HT-29 (cell line): ENCODE results near the gene ZNF784. TPM values are rescaled to one million over a fixed set of nuclear protein-coding genes. Genes with fewer than 3 reads are reported as not detected.

ENCODE experiments used
- DNase-seq: peaks from one replicate; pipeline ENCODE4 v3.0.0-alpha.2; 2015; ENCODE audit warnings: low spot score
- total RNA-seq: library from RNA; depleted of rRNA; stranded (reverse); fragments of >200 nt; shearing (Covaris generic); gene quantifications from 2 replicates; pipeline ENCODE4 v1.2.3, GENCODE V29; 2014

The ZNF784 gene
- total RNA-seq, 1 experiment from 2014 or later, result 19.9 TPM

GRCh38 chr19:55620410-55621204 lies 3.8 kb downstream of the ZNF784 start:
- no peak for DNase-seq

GRCh38 chr19:55619286-55619685 lies 5.1 kb downstream of the ZNF784 start:
- DNase-seq, result no peak

GRCh38 chr19:55618426-55618825 lies 5.9 kb downstream of the ZNF784 start:
- no peak for DNase-seq

GRCh38 chr19:55617426-55617825 lies 6.9 kb downstream of the ZNF784 start:
- no peak for DNase-seq

- DNase-seq, result no peak
Measured at GRCh38 chr19:55616395-55616875, 7.9 kb downstream of the ZNF784 start.

GRCh38 chr19:55615543-55616394 lies 8.6 kb downstream of the ZNF784 start:
- no peak for DNase-seq

- DNase-seq, result no peak
Measured at GRCh38 chr19:55614711-55615542, 9.4 kb downstream of the ZNF784 start.

GRCh38 chr19:55613930-55614710 lies 10.2 kb downstream of the ZNF784 start:
- no peak for DNase-seq

GRCh38 chr19:55613396-55613795 lies 11.0 kb downstream of the ZNF784 start:
- no peak for DNase-seq

- no peak for DNase-seq
Measured at GRCh38 chr19:55611983-55612645, 12.3 kb downstream of the ZNF784 start.

- DNase-seq, result no peak
Measured at GRCh38 chr19:55611300-55611982, 12.9 kb downstream of the ZNF784 start.

- DNase-seq, result no peak
Measured at GRCh38 chr19:55609326-55609725, 15.0 kb downstream of the ZNF784 start.

GRCh38 chr19:55606817-55607216 lies 17.5 kb downstream of the ZNF784 start:
- no peak for DNase-seq

GRCh38 chr19:55606471-55606787 lies 17.9 kb downstream of the ZNF784 start:
- no peak for DNase-seq

GRCh38 chr19:55605637-55606470 lies 18.5 kb downstream of the ZNF784 start, which contains the start of gene ZNF865:
ZNF865 (plus strand) TSS chr19:55605647; CDS start chr19:55613619, 7,972 bp downstream.
- DNase-seq, result peak; percentile 96

GRCh38 chr19:55605207-55605636 lies 19.1 kb downstream of the ZNF784 start:
- DNase-seq, result peak; percentile 100

- no peak for DNase-seq
Measured at GRCh38 chr19:55603581-55604292, 20.6 kb downstream of the ZNF784 start.

GRCh38 chr19:55603115-55603514 lies 21.3 kb downstream of the ZNF784 start:
- no peak for DNase-seq
